ENCODE data around the gene P2RY13.

The P2RY13 gene

GRCh38 chr3:151362751-151363174, 33.4 kb upstream of the P2RY13 start:
- no peak overlapping the region for H3K4me3 ChIP-seq (replicated peaks; ENCODE audit: low read depth, low read length)
- no peak for TF ChIP-seq CTCF (IDR thresholded peaks at IDR 0.05; ENCODE audit: low read depth, low read length, missing control alignments)
- no peak for DNase-seq (ENCODE audit: extremely low read depth, low read depth)

GRCh38 chr3:151357463-151357850, 28.1 kb upstream of the P2RY13 start:
- H3K4me3 ChIP-seq (replicated peaks; ENCODE audit: low read depth, low read length), result no peak overlapping the region
- no peak for DNase-seq (ENCODE audit: extremely low read depth, low read depth)
- no peak for TF ChIP-seq CTCF (IDR thresholded peaks at IDR 0.05; ENCODE audit: low read depth, low read length, missing control alignments)

DNA sequence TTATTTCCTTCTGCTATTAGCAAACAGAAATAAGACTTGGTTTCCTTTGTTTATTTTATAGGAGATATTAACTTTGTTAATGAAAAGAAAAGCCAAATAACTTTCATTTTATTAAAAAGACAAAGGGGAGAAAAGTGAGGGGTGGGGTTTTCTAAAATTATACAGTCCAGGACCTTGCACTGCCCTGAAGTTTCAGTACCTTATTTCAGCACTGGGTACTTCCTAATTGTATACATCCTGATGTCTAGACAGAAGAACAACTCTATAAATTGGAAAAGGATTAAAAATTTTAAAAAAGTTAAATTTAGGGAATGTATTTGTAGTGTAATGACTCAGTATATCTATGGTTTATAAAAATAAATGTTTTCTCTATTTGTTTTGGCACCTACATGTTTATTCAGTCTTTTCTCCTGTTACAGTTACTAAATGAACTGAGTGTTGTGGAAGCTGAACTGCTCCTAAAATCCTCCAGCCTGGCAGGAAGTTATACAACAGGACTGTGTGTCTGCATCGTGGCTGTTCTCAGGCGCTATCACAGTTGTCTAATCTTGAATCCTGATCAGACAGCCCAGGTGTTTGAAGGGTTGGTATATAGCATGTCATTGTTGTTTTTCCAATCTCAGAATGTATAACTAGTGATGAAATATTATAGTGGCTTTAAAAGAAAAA, 27.6 kb upstream of the P2RY13 start:
- DNase-seq (ENCODE audit: extremely low read depth, low read depth), result no peak
- no peak overlapping the region for H3K4me3 ChIP-seq (replicated peaks; ENCODE audit: low read depth, low read length)
- no peak for TF ChIP-seq CTCF (IDR thresholded peaks at IDR 0.05; ENCODE audit: low read depth, low read length, missing control alignments)

DNA sequence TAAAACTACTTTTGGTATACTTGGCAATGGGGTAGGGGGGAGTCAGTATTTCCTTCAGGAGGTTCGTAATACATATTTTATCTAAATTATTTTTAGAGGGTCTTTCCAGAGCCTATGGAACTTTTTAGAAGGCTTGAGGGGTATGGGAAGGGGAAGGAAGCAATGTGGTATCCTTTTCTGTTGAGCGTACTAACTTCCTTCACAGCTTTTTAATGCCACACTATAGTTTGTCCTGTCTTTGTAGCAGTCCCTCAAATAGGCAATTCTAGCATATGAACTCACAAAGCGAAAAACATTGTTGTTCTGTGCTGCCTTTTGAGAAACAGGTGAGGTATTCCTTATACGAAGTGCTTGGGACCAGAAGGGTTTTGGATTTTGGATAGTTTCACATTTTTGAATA, 22.3 kb upstream of the P2RY13 start:
- no peak for TF ChIP-seq CTCF (IDR thresholded peaks at IDR 0.05; ENCODE audit: low read depth, low read length, missing control alignments)
- DNase-seq (ENCODE audit: extremely low read depth, low read depth), result no peak

GRCh38 chr3:151351219-151351618, 21.9 kb upstream of the P2RY13 start:
- no peak for TF ChIP-seq CTCF (IDR thresholded peaks at IDR 0.05; ENCODE audit: low read depth, low read length, missing control alignments)
- no peak overlapping the region for H3K4me3 ChIP-seq (replicated peaks; ENCODE audit: low read depth, low read length)
- DNase-seq (ENCODE audit: extremely low read depth, low read depth), result no peak

More for the DNA sequence above, 22.3 kb upstream of the P2RY13 start:
- H3K4me3 ChIP-seq (replicated peaks; ENCODE audit: low read depth, low read length), result no peak overlapping the region

DNA sequence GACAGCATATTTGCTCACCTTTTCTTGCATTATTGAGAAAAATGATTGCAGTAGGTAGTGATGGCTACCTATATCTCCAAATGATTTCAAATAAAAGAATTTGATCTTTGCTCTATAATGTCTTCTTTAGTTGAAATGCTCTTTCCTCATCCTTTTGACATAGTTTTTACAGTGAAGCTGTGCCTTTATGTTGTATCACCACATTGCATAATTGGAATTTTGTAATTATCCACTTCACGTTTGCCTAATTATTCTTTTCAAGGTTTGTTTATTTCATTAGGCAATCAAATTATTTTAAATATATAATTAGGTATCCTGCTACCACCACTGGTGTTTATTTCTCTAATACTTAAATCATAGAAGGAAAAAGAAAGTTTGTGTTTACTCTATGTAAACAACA, 21.3 kb upstream of the P2RY13 start:
- no peak for DNase-seq (ENCODE audit: extremely low read depth, low read depth)

More for the DNA sequence above, 21.3 kb upstream of the P2RY13 start:
- no peak overlapping the region for H3K4me3 ChIP-seq (replicated peaks; ENCODE audit: low read depth, low read length)
- TF ChIP-seq CTCF (IDR thresholded peaks at IDR 0.05; ENCODE audit: low read depth, low read length, missing control alignments), result no peak
